ENCODE results near the gene VRK2.

The VRK2 gene

GRCh38 chr2:58046585-58047372 lies at the start of gene VRK2:
Gene VRK2 (plus strand): TSS chr2:58046806. CDS start chr2:58048832, 2,026 bp downstream.
- DNase-seq = peak; percentile 88

- peak; percentile 44 for DNase-seq
Observed at GRCh38 chr2:58006256-58006951, 40.2 kb upstream of the VRK2 start.

GRCh38 chr2:58006952-58007284 lies 39.7 kb upstream of the VRK2 start:
- DNase-seq = no peak

GRCh38 chr2:58010599-58010998 lies 36.0 kb upstream of the VRK2 start:
- DNase-seq = no peak

- DNase-seq = no peak
Observed at GRCh38 chr2:58019229-58019628, 27.4 kb upstream of the VRK2 start.

GRCh38 chr2:58025150-58025933 lies 21.3 kb upstream of the VRK2 start:
- DNase-seq = no peak

- no peak for DNase-seq
Observed at GRCh38 chr2:58027029-58027428, 19.6 kb upstream of the VRK2 start.

GRCh38 chr2:58030771-58031170 lies 15.8 kb upstream of the VRK2 start:
- DNase-seq = peak; percentile 28

- DNase-seq = peak; percentile 17
Observed at GRCh38 chr2:58032016-58032763, 14.4 kb upstream of the VRK2 start.

GRCh38 chr2:58032764-58033080 lies 13.9 kb upstream of the VRK2 start:
- no peak for DNase-seq

GRCh38 chr2:58033530-58033929 lies 13.1 kb upstream of the VRK2 start:
- no peak for DNase-seq

GRCh38 chr2:58035352-58035751 lies 11.3 kb upstream of the VRK2 start:
- DNase-seq = no peak

GRCh38 chr2:58039170-58039611 lies 7.4 kb upstream of the VRK2 start:
- DNase-seq = peak; percentile 51

GRCh38 chr2:58042486-58042970 lies 4.1 kb upstream of the VRK2 start:
- peak; percentile 85 for DNase-seq

GRCh38 chr2:58044145-58044544 lies 2.5 kb upstream of the VRK2 start:
- DNase-seq = no peak

- no peak for DNase-seq
Observed at GRCh38 chr2:58045580-58046334, 849 bp upstream of the VRK2 start.

GRCh38 chr2:58046335-58046584 lies 346 bp upstream of the VRK2 start:
- DNase-seq = no peak

GRCh38 chr2:58047373-58047935 lies 848 bp downstream of the VRK2 start:
- no peak for DNase-seq

- no peak for DNase-seq
Observed at GRCh38 chr2:58047961-58048360, 1.4 kb downstream of the VRK2 start.

GRCh38 chr2:58051445-58051844 lies 4.8 kb downstream of the VRK2 start:
- DNase-seq = no peak

GRCh38 chr2:58052978-58053377 lies 6.4 kb downstream of the VRK2 start:
- DNase-seq = no peak

- DNase-seq = peak; percentile 44
Observed at GRCh38 chr2:58054264-58054663, 7.7 kb downstream of the VRK2 start.
